Measurements from ENCODE around the gene RIPK3. TPM values are rescaled to one million over a fixed set of nuclear protein-coding genes. Genes with fewer than 3 reads are reported as not detected.
A peak's percentile ranks its signal among the peaks of the same experiment; 100 is the strongest.

RIPK3 gene
- total RNA-seq, 1 donor from 2014 or later = 38.9 TPM

- H3K27ac Mint-ChIP-seq = peak overlapping the region; percentile 72
- DNase-seq = no peak
- CTCF ChIA-PET = interaction anchor here (0.6 to 2.3 kb wide), 11 partner anchors 12 to 76 kb away, joined by 3 to 108 read pairs (median 7); partner anchors contain the start of genes ADCY4, CBLN3, KHNYN and RIPK3
Measured at GRCh38 chr14:24366413-24366720, 26.6 kb upstream of the RIPK3 start.

DNA sequence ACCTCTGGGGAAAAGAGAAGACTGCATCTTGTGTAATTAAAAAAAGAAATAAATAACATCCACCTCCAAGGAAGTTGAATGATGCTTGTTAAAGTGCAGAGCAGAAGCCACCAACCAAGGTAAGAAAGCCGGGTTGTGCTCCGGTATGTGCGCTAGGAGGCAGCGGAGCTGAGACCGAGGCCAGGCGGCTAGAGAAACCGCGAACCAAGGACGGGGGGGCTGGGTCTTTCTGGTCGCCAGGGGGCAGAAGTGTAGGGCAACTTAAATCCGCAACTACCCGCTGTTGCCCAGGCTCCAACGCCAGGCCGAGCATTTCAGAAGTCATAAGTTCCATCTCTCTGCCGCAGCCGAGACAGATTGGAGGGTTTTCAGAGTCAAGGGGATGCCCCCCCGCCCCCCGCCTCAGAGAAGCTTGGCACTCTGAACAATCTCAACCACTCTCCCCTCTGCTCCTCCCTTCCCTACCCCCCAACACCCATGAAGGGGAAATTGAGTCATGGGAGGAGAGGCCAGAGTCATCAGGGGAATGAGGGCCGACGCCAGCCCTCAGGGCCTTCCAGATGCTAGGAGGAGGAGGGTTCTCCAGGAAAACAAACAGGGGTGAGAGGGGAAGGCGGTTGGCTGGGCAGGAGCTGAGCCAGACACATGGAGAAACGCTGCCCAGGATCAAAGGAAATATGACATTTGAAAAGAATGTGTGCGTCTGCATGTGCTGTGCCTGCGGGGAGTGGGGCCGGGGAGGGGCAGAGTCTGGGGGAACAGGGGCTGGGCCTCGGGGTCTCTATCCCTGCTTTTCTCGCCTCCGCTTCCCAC, 26.0 kb upstream of the RIPK3 start:
- POLR2A ChIA-PET = interaction anchor here (0.6 to 4.2 kb wide), 26 partner anchors 11 to 1496 kb away, joined by 3 to 257 read pairs (median 6); partner anchors contain the start of genes ADCY4, CBLN3, DCAF11 and KHNYN
- Mint-ChIP-seq H3K4me1 (peaks cover 33% of the 10 kb centered on the region), H3K9me3 (no peaks in the 10 kb centered on the region), H3K27ac (peak overlapping the region; percentile 72), H3K36me3 (ENCODE audit: low read depth) (no peaks in the 10 kb centered on the region), H3K4me3 (peak overlapping the region; percentile 85), H3K27me3 (peaks cover 8% of the 10 kb centered on the region)
- intact Hi-C loops (cut with micrococcal nuclease) = loop anchor here (1.0 to 5.0 kb wide), 9 partner anchors 26 to 313 kb away; partner anchors contain the start of genes RABGGTA, SDR39U1 and TINF2
- peak; percentile 51 for ATAC-seq (ENCODE audit: low read depth)
- DNase-seq = peak; percentile 68
- TF ChIP-seq, protein P1, sequence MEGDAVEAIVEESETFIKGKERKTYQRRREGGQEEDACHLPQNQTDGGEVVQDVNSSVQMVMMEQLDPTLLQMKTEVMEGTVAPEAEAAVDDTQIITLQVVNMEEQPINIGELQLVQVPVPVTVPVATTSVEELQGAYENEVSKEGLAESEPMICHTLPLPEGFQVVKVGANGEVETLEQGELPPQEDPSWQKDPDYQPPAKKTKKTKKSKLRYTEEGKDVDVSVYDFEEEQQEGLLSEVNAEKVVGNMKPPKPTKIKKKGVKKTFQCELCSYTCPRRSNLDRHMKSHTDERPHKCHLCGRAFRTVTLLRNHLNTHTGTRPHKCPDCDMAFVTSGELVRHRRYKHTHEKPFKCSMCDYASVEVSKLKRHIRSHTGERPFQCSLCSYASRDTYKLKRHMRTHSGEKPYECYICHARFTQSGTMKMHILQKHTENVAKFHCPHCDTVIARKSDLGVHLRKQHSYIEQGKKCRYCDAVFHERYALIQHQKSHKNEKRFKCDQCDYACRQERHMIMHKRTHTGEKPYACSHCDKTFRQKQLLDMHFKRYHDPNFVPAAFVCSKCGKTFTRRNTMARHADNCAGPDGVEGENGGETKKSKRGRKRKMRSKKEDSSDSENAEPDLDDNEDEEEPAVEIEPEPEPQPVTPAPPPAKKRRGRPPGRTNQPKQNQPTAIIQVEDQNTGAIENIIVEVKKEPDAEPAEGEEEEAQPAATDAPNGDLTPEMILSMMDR (IDR thresholded peaks at IDR 0.05) = no peak
- CTCF ChIA-PET = interaction anchor here (0.7 to 2.3 kb wide), 16 partner anchors 13 to 78 kb away, joined by 3 to 108 read pairs (median 4); partner anchors contain the start of genes ADCY4, CBLN3, KHNYN and RIPK3

More at GRCh38 chr14:24366413-24366720, 26.6 kb upstream of the RIPK3 start:
- no peaks in the 10 kb centered on the region for H3K36me3 Mint-ChIP-seq (ENCODE audit: low read depth)
- H3K4me3 Mint-ChIP-seq = peak overlapping the region; percentile 85
- peaks cover 33% of the 10 kb centered on the region for H3K4me1 Mint-ChIP-seq
- POLR2A ChIA-PET = interaction anchor here (0.6 to 4.2 kb wide), 27 partner anchors 8 to 1497 kb away, joined by 3 to 257 read pairs (median 6); partner anchors contain the start of genes ADCY4, CBLN3, DCAF11 and KHNYN
- ATAC-seq (ENCODE audit: low read depth) = no peak
- intact Hi-C loops (cut with micrococcal nuclease) = loop anchor here (1.0 to 5.0 kb wide), 2 partner anchors 94 to 124 kb away; partner anchors contain the start of genes RABGGTA and TINF2
- TF ChIP-seq, protein P1 (IDR thresholded peaks at IDR 0.05) = no peak
- no peaks in the 10 kb centered on the region for H3K9me3 Mint-ChIP-seq
- peaks cover 8% of the 10 kb centered on the region for H3K27me3 Mint-ChIP-seq

GRCh38 chr14:24364841-24365240, 25.1 kb upstream of the RIPK3 start:
- ChIA-PET POLR2A (interaction anchor here (0.9 to 4.2 kb wide), 4 partner anchors 49 to 72 kb away, joined by 3 to 257 read pairs (median 22); partner anchors contain the start of genes CBLN3 and KHNYN), CTCF (interaction anchor here (0.7 to 2.3 kb wide), 9 partner anchors 13 to 79 kb away, joined by 3 to 108 read pairs (median 16); partner anchors contain the start of genes ADCY4, CBLN3, KHNYN and RIPK3)
- Mint-ChIP-seq H3K9me3 (no peaks in the 10 kb centered on the region), H3K27me3 (peaks cover 8% of the 10 kb centered on the region), H3K4me1 (peaks cover 33% of the 10 kb centered on the region), H3K27ac (no peak overlapping the region), H3K4me3 (no peak overlapping the region), H3K36me3 (ENCODE audit: low read depth) (no peaks in the 10 kb centered on the region)
- ATAC-seq (ENCODE audit: low read depth) (no peak), DNase-seq (no peak)
- intact Hi-C loops (cut with micrococcal nuclease) = loop anchor here (1.0 to 5.0 kb wide), 8 partner anchors 25 to 314 kb away; partner anchors contain the start of genes RABGGTA and SDR39U1
- TF ChIP-seq, protein P1 (IDR thresholded peaks at IDR 0.05) = no peak

GRCh38 chr14:24363401-24363800, 23.6 kb upstream of the RIPK3 start:
- H3K27me3 Mint-ChIP-seq = peaks cover 6% of the 10 kb centered on the region
- intact Hi-C loops (cut with micrococcal nuclease) = no loop called here
- no peak overlapping the region for H3K27ac Mint-ChIP-seq
- POLR2A ChIA-PET = interaction anchor here (3.7 kb wide), 1 partner anchor 67 kb away, joined by 19 read pairs; the partner anchor contains the start of genes CBLN3 and KHNYN
- CTCF ChIA-PET = interaction anchor here (1.0 to 3.0 kb wide), 3 partner anchors 30 to 73 kb away, joined by 4 to 16 read pairs (median 5); no protein-coding TSS in a partner anchor
- H3K9me3 Mint-ChIP-seq = no peaks in the 10 kb centered on the region
- TF ChIP-seq, protein P1 (IDR thresholded peaks at IDR 0.05) = no peak
- no peaks in the 10 kb centered on the region for H3K36me3 Mint-ChIP-seq (ENCODE audit: low read depth)
- ATAC-seq (ENCODE audit: low read depth) = no peak
- no peak for DNase-seq
- H3K4me1 Mint-ChIP-seq = peaks cover 29% of the 10 kb centered on the region
- no peak overlapping the region for H3K4me3 Mint-ChIP-seq

Measured in activated B cell treated with CpG ODN at 0.5 μM for 24 hours (primary cell).